GM19025 (cell line): ENCODE results near the gene ARAF.
"Not testable (repeated sequence)": the region's sequence is repeated elsewhere in the genome, so short reads cannot be mapped to it uniquely, and the experiment has no call there.

Experiments used
- ATAC-seq: cut with Tn5 transposase; IDR thresholded peaks from one replicate; pipeline ENCODE4 v1.9.1; 2021; ENCODE audit warnings: mild to moderate bottlenecking, low read depth, moderate library complexity; ENCODE audit not compliant: unreplicated experiment

ARAF gene

DNA sequence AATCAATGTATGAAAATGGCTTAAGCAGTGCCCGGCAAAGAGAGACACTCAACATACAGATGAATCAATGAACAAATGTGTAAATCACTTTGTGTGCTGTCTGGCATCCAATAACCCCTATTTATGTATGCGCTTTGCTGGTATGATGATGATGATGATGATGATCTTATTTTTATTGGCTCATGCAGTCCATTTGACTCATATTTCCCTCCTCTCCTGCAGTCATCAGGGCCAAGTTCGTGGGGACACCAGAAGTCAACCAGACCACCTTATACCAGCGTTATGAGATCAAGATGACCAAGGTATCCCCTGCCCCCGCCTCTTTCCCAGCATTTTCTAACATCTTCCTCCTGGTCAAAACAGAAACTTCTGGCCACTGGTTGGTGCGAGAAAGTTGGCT, 23.7 kb downstream of the ARAF start:
- ATAC-seq: no peak

DNA sequence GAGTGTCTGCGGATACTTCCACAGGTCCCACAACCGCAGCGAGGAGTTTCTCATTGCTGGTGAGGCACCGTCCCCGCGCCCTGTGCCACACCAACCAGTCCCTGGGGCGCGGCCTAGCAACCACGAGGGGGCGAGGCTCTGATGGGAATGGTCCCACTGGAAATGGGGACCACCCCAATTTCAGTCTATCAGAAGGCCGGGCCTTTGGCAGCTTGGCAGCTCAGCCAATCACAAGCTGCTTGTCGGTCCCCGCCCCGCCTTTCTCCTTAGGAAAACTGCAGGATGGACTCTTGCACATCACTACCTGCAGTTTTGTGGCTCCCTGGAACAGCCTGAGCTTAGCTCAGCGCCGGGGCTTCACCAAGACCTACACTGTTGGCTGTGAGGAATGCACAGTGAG, 24.3 kb downstream of the ARAF start:
- ATAC-seq: no peak

DNA sequence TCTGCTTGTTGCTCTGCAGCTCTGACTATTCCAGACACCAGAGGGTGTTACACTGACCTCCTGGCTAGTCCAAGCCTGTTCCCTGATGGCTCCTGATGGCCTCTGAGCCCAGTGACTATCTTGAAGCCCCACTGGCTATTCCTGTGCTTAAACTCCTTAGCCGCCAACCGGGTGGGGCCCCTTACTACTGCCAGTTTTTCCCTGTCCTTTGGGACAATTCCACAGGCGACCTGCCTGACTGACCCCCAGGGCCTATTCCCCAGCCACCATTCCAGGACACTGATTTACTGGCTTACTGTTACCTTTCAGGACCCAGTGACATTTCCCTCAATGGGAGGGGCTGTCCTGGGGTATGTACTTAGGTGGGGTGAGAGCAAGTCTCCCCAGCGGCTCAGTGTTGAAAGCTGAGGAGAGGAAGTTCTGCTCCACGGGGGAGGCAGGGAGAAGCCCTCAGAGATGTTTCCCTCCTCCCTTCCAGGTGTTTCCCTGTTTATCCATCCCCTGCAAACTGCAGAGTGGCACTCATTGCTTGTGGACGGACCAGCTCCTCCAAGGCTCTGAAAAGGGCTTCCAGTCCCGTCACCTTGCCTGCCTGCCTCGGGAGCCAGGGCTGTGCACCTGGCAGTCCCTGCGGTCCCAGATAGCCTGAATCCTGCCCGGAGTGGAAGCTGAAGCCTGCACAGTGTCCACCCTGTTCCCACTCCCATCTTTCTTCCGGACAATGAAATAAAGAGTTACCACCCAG, 25.2 kb downstream of the ARAF start:
- no peak for ATAC-seq

DNA sequence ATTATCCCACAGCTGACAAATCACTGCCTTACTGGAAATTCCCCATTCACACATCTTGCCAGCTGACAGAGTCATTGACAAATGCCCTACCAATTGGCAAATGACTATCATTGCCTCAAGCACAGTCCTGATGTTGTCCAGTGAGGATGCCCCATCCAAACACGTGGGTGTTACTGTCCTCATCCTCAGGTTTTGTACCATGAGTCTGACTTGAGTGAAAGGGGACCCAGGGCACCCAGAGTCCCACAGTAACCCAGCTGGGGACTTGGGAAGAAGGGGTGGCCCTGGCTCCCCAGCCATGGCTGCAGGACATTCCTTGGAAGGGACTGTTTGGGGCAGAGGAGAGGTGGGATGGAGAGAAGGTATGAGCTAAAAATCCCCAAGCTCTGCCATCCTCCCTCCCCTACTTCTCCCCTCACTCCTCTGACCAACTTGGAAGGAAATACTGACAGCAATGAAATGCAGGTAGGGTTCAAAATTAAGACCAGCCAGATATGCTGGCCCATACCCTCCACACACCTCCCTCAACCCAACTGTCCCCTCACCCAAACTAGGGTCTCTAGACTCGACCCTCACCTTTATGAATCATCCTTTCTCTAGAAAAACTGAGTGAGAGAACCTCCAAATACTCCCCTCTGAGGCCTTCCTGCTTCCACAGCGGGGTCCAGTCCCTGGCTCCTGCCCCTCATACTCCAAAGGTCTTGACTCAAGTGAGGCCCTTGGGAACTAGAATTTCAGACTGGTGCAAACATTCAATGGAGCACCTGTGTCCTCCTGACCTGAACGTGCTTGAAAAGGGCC, 26.3 kb downstream of the ARAF start:
- no peak for ATAC-seq

DNA sequence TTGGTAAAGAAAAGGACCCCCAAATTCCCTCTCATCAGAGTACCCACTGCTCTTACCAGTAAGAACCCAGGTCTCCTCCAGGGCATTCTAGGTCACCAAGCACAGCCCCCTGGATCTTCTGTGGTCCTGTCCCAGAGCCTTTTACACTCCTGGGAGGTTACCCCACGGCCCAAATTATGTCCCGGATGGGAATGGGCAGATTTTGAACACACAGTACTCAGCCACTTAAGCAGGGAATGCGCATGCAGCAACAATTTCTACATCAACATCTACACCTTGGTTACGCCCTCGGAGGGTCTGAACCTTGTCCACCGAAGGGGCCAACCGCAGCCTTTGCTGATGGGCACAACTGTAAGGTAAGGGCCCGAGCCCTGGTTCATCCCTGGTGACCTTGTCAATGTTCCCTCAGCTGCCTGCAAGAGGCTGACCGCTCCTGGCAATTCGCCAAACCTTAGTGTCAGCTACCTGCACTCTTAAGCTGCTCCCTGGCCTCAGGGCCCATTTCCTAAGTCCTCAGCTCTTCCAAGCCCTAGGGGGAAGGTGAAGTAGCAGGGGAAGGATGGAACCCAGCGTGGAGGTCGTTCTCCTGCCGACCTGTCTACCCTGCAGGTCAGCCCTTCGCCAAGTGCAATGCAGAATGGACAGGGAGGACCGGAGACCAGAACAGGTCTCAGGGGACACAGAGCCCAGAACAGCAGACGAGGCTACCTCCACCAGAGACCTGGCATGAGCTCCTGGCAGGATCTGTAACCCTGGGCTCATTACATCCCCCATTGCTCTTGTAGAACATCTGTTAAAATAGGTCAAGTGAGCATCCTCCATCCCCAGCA, 27.1 kb downstream of the ARAF start:
- no peak for ATAC-seq

DNA sequence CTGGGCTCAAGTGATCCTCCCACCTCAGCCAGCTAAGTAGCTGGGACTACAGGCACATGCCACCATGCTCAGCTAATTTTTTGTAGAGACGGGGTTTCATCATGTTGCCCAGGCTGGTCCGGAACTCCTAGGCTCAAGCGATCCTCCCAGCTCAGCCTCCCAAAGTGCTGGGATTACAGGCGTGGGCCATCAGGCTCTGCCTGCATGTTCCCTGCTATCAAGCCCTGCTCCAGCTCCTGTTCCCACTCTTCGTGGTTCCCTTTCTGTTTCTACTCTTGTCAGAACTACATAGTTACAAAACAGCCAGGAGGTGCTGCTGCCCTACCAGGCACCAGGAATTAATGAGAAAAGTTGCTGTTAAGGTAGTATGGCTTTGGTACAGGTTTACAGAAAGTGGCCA, 30.0 kb downstream of the ARAF start:
- no peak for ATAC-seq

DNA sequence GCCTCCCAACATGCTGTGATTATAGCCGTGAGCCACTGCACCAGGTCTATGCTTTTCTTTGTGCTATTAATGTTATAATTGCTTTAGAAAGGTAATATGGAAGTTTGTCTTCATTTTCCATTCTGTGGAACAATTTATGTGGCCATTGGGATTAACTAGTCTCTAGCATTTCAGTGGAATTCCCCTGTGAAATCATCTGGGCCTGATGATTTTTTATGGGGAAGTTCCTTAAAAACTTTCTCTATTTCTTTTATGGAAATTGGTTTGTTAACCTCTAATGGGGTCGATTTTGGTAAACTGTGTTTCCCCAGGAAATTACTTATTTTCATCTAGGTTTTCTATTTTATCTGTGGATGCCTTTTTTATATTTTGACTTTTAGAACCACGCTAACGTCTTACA, 32.5 kb downstream of the ARAF start:
- ATAC-seq: no peak

DNA sequence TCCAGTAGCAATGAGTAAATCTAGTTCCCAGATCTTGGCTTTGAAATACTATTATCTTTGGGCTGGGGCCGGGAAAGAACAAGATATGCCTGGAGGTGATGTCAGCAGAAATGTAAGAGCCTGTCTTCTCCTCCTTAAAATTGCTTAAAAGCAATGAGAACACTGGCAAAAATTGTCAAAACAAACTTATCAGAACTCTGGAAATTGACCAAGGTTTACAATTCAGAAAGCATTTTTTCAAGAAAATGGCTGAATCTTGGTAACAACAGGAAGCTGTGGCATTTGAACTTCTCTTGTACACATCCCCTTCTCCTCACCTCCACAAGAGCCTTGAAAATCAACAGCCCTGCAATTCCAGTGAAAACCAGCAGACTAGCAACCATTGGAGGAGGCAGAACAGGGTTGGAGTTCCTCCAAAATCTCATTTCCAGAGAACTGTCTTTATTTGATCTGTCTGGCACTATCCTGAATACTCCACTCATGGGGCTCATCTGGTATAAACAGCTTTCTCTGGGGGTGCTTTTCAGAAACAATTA, 34.8 kb downstream of the ARAF start:
- ATAC-seq: no peak

DNA sequence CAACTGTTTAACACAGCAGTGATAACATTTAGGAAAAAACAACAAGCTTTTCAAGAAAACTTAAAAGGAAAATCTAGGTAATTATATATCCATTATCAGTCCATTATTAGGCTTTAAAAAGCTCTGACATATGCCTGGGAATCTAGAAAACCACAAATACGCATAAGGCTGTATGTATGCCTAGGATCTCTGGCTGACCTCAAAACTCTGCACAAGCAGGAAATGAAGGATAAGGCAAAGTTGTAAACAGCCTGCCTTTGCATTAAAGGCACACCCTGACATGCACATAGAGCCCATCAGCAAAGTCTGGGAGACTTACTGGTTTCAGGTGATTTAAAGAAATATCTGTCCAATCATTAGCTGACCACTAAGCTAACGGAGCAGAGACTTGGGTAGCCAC, 35.3 kb downstream of the ARAF start:
- ATAC-seq: no peak

DNA sequence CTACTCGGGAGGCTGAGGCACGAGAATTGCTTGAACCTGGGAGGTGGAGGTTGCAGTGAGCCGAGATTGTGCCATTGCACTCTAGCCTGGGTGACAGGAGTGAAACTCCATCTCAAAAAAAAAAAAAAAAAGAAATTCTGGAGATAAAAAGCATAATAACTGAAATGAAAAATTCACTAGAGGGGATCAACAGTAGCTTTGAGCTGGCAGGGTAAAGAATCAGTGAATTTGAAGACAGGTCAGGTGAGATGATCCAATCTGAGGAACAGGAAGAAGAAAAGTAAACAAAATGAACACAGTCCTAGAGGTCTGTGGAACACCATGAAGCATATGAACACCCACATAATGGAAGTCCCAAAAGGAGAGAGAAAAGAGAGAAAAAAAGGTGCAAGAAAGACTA, 36.2 kb downstream of the ARAF start:
- ATAC-seq: no peak

DNA sequence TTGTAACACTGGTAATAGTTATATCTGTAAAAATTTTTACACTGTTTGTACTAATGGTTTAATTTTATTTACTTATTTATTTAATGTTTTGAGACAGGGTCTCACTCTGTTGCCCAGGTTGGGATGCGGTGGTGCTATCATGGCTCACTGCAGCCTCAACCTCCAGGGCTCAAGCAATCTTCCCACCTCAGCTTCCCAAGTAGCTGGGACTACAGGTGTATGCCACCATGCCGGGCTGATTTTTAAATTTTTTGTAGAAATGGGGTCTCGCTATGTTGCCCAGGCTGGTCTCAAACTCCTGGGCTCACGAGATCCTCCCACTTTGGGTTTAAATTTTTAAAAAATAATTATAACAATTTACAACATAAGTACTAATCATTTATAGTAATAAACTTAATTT, 42.1 kb downstream of the ARAF start:
- not testable (repeated sequence) for ATAC-seq

DNA sequence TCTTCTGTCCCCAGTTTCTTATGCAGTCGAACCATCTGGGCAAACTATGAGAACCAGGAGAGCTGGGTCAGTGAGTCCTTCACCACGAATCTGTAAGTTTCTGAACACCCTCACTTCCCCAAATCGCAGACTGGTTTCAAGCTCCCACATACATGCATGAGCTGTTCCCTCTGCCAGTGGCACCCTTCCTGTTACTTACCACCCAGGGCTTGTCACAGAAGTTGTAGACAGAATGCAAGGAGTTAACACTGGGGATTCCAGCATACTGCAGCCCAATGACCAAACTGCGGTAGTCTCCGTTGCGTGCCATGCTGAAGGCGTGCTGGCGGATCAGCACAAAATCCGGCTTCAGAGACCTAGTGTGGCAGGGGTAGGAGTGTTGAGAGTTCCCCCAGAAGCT, 44.0 kb downstream of the ARAF start:
- no peak for ATAC-seq

DNA sequence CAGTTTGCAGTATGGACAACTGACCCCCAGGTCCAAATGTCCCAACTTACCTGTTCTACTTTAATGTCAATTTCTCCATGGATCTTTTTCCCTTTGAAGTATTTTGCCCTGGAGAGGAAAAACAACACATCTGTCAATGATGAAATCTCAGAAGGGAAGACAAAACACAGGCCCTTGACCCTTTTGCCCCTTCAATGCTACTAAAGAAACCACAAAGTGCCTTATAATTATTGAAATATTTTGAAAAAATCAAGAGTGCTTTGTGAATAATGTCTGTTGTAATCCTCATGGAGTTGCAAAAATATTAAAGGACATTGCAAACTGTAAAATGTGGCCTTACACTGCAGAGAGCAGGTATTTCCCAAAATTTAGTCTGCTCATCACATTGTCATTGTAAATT, 46.1 kb downstream of the ARAF start:
- no peak for ATAC-seq

DNA sequence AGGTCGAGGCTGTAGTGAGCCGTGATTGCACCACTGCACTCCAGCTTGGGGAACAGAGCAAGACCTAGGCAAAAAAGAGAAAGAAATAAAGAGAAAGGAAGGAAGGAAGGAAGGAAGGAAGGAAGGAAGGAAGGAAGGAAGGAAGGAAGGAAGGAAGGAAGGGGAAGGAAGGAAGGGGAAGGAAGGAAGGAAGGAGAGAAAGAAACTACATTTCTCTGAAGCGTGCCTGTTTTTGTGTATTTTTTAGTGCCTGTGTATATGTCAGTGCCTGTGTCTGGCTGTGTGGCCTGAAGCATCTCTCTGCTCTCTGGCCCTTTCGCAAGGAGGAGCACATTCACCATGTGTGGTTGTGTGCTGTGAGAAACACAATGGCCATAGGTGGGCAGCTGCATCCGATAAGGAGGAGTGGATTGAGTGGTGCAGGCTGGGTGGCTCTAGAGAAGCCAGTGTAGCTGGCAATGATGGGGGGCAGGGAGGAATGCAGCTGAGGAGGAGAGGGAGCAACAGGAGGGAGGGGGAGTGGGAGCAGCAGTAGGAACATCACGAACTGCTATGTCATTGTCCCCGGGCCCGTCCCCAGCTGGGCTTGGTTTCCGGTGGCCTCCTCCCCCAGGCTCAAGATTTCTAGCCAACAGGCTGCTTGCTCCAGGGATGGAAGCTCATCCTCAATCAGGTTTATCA, 47.3 kb downstream of the ARAF start:
- no peak for ATAC-seq

DNA sequence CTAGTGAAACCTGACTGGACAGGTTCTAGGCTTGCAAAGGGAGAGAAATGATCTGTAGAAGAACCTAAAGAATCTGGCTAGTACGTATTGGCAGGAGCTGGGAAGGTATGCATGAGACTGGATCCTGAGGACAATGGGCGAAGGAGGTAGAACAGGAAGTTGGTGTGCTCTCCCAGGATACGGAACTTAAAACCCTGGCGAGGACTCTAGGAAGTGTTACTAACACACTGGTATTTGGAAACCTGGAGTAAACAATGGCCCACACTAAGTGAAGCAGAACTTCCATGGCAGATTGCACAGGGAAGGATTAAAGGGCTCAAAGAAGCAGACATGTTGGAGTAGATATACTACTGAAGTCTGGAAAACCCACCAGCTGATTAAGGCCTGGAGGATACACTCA, 49.5 kb downstream of the ARAF start:
- ATAC-seq: no peak

DNA sequence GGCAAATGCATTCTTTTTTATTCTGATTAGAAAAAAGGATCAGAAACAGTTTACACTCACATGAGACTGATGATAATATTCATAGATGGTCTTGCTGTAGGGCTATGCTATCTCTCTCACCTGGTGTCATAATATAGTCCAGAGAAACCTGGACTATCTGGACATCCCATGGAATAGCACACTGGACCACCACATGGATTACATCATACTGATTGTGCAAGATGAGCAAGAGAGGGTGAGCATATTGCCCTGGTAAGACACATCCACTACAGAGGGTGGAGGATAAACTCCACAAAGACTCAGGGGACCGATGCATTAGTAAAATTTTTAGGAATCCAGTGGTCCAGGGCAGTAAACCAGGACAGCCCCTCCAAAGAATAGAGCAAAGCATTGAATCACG, 50.5 kb downstream of the ARAF start:
- ATAC-seq: no peak

DNA sequence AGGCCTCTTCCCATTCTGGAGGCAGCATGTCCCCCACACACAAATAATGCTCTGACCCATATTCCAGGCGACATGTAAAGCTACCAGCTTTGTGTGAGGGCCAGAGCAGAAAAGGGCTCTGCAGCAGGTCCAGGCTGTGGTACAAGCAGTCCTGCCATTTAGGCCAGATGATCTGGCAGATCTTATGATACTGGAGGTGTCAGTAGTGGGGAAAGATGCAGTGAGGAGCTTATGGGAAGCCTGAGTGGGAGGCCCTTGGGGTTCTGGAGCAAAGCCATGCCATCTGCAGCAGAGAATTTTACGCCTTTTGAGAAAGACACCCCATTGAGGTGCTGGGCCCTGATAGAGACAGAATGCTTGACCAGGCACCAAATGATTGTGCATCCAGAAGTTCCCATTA, 50.9 kb downstream of the ARAF start:
- no peak for ATAC-seq

DNA sequence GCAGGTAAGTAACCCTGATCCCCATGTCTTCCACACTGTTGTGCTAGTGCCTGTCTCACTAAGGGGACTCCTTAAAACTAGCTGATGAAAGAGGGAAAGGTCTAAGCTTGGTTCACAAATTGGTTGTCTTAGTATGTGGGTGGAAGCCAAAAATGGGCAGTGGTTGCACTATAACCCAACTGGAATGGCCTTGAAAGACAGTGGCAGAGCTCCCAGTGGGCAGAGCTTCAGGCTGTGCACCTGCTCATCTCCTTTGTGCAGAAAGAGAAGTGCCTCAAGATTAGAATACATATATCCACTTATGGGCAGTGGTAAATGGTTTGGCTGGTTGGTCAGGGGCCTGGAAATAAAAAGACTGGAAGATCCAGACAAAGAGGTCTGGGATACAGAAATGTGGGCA, 51.4 kb downstream of the ARAF start:
- no peak for ATAC-seq

DNA sequence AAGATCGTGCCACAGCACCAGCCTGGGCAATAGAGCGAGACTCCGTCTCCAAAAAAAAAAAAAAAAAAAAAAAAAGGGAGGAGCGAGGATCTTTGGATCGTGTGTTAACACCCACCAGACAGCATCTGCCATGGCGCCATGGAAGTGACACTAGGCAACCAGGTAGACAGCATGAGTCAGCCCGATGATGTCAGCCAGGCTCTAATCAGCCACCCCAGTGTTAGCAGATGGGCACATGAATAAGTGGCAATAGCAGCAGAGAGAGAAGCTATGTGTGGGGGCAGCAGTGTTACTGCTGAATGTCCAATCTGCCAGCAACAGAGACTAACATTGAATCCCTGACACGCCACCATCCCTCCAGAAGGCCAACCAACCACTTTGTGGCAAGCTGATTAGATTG, 52.1 kb downstream of the ARAF start:
- no peak for ATAC-seq

DNA sequence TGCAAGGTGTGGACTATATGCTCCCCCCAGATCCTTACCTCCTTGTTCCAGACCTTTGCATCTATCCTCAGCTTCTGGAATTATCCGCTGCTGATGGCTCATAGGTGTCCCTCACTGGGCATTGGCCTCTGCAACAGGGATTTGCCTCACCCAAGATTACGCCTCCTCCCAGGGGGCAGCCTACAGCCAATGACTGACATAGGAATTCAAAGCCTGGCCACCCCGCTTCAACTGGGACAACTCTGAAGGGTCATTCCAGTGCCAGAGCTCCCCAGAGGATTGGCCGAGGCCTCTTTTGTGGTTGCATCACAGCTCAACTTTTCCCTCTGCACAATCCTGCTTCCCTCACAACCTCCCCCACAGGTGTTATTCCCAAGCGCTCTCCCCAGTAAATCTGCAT, 53.6 kb downstream of the ARAF start:
- ATAC-seq: no peak
